Nephron progenitor cell (in vitro differentiated cells): Measurements from ENCODE around the gene PPOX.

ENCODE experiments used
- DNase-seq: peaks from one replicate; pipeline ENCODE4 v3.0.0; 2021
- H3K27ac Mint-ChIP-seq: 2 replicates; pipeline ENCODE4 v1.8.0; 2021; ENCODE audit warnings: mild to moderate bottlenecking, moderate library complexity, mixed read lengths
- H3K27me3 Mint-ChIP-seq: 2 replicates; pipeline ENCODE4 v1.8.0; 2021; ENCODE audit warnings: mild to moderate bottlenecking, low read depth, mixed read lengths; ENCODE audit not compliant: poor library complexity
- H3K36me3 Mint-ChIP-seq: 2 replicates; pipeline ENCODE4 v1.8.0; 2021; ENCODE audit warnings: low read depth, mixed read lengths
- H3K4me1 Mint-ChIP-seq: 2 replicates; pipeline ENCODE4 v1.8.0; 2021; ENCODE audit warnings: mixed read lengths
- H3K4me3 Mint-ChIP-seq: 2 replicates; pipeline ENCODE4 v1.8.0; 2021; ENCODE audit warnings: mild to moderate bottlenecking, moderate library complexity, mixed read lengths
- H3K9me3 Mint-ChIP-seq: 2 replicates; pipeline ENCODE4 v1.8.0; 2021; ENCODE audit warnings: mild to moderate bottlenecking, moderate library complexity, mixed read lengths
- CTCF ChIP-seq: fragments of 200-600 bp; sonication (generic); IDR thresholded peaks from 2 replicates; pipeline ENCODE4 v1.5.0; 2021; ENCODE audit warnings: antibody characterized with exemption

The PPOX gene

GRCh38 chr1:161140755-161141400, 25.3 kb upstream of the PPOX start:
- peaks cover 41% of the 10 kb centered on the region for H3K4me1 Mint-ChIP-seq
- no peaks in the 10 kb centered on the region for H3K36me3 Mint-ChIP-seq
- H3K9me3 Mint-ChIP-seq = no peaks in the 10 kb centered on the region
- H3K27me3 Mint-ChIP-seq = peaks cover 4% of the 10 kb centered on the region
- TF ChIP-seq CTCF = no peak
- H3K4me3 Mint-ChIP-seq = no peak overlapping the region
- no peak overlapping the region for H3K27ac Mint-ChIP-seq
- no peak for DNase-seq

GRCh38 chr1:161145832-161146231, 20.4 kb upstream of the PPOX start:
- Mint-ChIP-seq H3K9me3 (no peaks in the 10 kb centered on the region), H3K27me3 (peaks cover 4% of the 10 kb centered on the region), H3K36me3 (peaks cover 4% of the 10 kb centered on the region), H3K4me1 (peaks cover 5% of the 10 kb centered on the region), H3K4me3 (no peak overlapping the region), H3K27ac (no peak overlapping the region)
- no peak for TF ChIP-seq CTCF
- no peak for DNase-seq

GRCh38 chr1:161153176-161153575, 13.1 kb upstream of the PPOX start:
- Mint-ChIP-seq H3K4me1 (peaks cover 41% of the 10 kb centered on the region), H3K4me3 (peak overlapping the region; percentile 100), H3K36me3 (peaks cover 31% of the 10 kb centered on the region), H3K9me3 (no peaks in the 10 kb centered on the region), H3K27me3 (no peaks in the 10 kb centered on the region), H3K27ac (no peak overlapping the region)
- TF ChIP-seq CTCF = no peak
- no peak for DNase-seq

GRCh38 chr1:161153682-161154337, 12.4 kb upstream of the PPOX start, which contains the start of gene UFC1:
UFC1 (plus strand) TSS chr1:161153978; CDS start chr1:161153998, 20 bp downstream.
- DNase-seq = peak; percentile 66
- no peaks in the 10 kb centered on the region for H3K9me3 Mint-ChIP-seq
- H3K36me3 Mint-ChIP-seq = peaks cover 35% of the 10 kb centered on the region
- peaks cover 47% of the 10 kb centered on the region for H3K4me1 Mint-ChIP-seq
- TF ChIP-seq CTCF = no peak
- H3K4me3 Mint-ChIP-seq = peak within 1 kb of the TSS; percentile 100
- H3K27me3 Mint-ChIP-seq = no peaks in the 10 kb centered on the region
- H3K27ac Mint-ChIP-seq = peak within 1 kb of the TSS; percentile 100

- H3K9me3 Mint-ChIP-seq = no peaks in the 10 kb centered on the region
- H3K36me3 Mint-ChIP-seq = peaks cover 50% of the 10 kb centered on the region
- no peak for TF ChIP-seq CTCF
- DNase-seq = no peak
- peaks cover 77% of the 10 kb centered on the region for H3K4me1 Mint-ChIP-seq
- peak overlapping the region; percentile 91 for H3K27ac Mint-ChIP-seq
- H3K4me3 Mint-ChIP-seq = no peak overlapping the region
- H3K27me3 Mint-ChIP-seq = peaks cover 2% of the 10 kb centered on the region
These were observed 8.4 kb upstream of the PPOX start for GRCh38 chr1:161157867-161158266.
